Hematopoietic multipotent progenitor cell treated with erythropoietin and hydrocortisone succinate and interleukin-3 and kit ligand, for 4 days (in vitro differentiated cells): ENCODE results near the gene KRT86.
"Not testable (repeated sequence)": the region's sequence is repeated elsewhere in the genome, so short reads cannot be mapped to it uniquely, and the experiment has no call there.

ENCODE experiments used
- DNase-seq: peaks from one replicate; pipeline ENCODE4 v3.0.0-alpha.2; 2015

Gene KRT86

DNA sequence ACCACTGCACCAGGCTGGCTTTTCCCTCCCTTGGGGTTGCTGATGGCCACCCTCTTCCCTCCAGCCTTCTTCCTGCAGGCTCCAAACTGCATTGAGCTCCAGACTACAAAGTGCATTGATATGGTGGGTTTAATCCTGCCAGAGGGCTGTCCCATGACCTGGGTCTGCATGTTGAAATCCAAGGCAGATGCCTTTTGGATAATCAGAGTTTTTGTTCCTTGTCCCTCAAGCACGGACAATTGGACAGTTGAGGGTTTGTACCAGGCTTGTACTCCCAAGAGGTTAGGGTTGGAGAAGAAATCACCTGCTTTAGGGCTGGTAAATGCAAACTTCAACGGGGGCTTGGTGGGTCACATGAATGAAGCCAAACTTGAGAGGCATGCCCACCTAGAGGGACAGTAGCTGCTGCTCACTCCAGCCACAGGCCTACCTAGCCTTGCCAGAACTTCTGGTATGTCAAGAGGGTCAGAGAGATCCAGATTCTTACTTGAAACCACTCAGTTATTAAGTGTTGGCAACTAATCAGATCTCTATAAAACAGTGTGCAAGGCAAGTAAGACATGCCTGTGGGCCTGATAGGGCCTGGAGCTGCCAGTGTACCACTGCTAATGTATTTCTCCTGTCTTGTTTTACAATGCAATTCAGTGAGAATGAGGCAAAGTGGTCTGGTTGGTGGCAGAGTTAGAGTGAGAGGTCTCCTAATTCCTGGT lies 68.5 kb downstream of the KRT86 start:
- no peak for DNase-seq

DNA sequence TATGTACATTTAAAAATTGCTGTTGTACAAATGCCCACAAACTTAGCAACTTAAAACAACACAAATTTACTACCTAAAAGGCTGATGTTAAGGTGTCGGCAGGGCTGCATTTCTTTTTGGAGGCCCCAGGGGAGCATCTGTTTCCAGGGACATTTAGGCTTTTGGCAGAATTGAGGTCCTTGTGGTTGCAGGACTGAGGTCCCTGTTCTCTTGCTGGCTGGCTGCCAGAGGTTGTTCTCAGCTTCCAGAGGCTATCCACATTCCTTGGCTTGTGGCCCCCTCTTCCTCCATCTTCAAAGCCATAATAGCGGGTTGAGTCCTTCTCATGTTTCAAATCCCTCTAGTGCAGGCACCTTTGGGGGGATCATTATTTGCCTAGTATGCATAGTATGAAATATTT lies 69.1 kb downstream of the KRT86 start:
- no peak for DNase-seq

DNA sequence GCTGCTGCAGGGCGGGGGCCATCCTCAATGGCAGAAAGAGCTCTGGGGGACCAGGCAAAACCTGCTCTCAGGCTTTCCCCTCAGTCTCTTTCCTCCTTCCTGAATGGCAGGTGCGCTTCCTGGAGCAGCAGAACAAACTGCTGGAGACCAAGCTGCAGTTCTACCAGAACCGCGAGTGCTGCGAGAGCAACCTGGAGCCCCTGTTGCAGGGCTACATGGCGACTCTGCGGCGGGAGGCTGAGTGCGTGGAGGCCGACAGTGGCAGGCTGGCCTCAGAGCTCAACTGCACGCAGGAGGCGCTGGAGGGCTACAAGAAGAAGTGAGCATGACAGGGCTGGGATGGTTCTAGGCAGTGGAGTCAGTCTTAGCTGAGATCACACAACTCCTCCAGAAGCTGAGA lies 69.7 kb downstream of the KRT86 start:
- DNase-seq = no peak

DNA sequence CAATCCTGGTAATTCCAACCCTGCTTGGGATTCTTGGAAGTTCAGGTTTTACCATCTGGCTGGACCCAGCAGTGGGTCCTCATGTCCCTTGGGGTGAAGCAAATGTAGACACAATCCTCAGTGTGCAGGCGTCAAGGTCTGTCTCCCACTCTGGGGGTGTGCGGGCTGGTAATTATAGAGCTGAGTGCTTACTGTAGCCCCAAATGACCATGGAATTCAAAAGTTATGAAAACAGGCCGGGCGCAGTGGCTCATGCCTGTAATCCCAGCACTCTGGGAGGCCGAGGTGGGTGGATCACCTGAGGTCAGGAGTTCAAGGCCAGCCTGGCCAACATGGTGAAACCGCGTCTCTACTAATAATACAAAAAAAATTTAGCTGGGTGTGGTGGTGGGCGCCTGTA lies 70.6 kb downstream of the KRT86 start:
- DNase-seq = not testable (repeated sequence)

DNA sequence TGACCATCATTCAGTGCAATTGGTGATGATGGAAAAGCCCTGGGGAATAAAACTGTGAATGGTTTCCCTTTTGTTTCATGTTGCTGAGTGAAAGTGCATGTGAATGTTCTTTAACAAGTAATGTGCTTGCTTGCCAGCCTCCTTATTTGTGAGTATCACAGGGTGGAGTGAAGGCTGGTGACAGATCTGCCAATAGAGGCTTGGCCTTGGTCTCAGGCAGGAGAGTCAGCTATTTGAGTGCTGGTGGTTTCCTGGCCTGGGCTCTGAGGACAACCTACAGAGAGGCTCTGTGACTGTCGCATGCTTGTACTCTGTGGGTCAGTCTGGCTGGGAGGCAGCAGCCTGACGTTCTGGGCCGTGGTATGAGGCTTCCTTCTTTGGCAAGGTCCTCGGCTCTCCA lies 72.1 kb downstream of the KRT86 start:
- DNase-seq = no peak

DNA sequence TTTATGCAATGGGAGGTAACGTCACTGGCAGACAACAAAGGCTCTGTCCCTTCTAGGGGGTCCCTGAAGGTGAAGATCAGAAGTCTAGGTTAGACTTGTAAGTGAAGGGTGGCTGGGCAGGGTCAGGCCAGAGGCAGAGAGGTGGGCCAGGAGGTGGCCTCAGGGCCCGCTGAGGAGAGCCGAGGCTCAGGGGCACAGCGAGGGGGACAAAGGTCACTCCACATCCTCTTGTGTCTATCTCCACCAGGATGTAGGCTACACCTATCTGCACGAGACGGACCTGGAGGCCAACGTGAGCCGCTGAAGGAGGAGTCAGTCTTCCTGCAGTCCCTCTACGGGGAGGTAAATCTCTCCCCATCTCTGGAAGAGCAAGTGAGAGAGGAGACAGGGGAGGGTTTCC lies 72.6 kb downstream of the KRT86 start:
- DNase-seq = no peak

DNA sequence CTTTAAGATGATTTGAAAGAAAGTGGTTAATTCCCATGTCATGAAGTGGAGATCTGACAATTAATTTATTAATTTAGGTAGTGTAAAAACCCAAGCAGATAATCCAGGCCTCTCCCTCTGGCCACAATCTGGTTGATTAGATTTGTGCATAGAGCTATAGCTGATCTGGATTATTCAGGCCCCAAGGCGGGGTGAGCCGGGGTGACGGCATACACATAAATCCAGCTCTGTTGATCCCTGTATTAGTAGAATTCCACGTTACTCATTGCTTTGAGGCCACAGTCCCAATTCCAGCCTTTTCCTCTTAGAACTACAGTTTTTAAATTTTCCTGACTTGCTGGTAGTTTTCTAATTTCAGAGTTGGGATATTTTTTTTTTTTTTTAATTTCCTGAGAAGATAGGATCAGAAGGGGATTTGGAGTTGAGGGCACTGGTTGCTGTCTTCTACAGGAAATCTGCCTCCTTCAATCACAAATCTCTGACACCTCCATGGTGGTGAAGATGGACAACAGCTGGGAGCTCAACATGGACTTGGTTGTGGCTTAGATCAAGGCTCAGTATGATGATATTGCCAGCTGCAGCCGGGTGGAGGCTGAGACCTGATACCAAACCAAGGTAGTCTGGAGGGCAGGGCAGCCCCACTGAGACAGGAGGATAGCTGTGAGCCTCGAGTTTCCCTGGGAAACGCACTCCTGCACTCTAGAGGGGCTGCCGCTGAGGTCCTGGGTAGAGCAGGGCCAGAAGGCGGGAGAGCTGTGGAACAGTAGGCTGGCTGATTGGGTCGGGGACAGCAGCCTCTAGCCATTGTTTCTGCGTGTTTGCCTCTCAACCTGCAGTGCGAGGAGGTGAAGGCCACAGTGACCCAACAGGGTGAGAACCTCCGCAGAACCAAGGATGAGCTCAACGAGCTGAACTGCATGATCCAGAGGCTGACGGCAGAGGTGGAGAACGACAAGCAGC lies 73.4 kb downstream of the KRT86 start:
- no peak for DNase-seq

DNA sequence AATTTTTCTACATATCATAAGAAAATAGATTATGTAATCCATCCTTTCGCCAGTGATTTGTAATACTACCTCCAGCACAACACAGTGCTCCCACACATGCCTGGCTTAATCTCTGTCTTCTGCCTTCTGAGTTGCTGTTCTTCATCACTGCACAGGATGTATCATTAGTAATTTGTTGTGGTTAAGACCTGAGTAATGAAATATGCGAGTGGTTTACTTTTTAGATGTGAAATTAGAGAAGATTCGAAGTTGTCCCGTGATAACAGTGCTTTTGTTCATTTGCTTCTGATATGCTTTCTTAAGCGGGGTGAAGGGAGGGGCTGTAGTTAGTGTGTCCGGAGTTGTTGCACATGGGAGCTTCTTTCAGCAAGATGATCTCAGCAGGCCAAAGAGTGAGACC lies 74.8 kb downstream of the KRT86 start:
- DNase-seq = no peak

DNA sequence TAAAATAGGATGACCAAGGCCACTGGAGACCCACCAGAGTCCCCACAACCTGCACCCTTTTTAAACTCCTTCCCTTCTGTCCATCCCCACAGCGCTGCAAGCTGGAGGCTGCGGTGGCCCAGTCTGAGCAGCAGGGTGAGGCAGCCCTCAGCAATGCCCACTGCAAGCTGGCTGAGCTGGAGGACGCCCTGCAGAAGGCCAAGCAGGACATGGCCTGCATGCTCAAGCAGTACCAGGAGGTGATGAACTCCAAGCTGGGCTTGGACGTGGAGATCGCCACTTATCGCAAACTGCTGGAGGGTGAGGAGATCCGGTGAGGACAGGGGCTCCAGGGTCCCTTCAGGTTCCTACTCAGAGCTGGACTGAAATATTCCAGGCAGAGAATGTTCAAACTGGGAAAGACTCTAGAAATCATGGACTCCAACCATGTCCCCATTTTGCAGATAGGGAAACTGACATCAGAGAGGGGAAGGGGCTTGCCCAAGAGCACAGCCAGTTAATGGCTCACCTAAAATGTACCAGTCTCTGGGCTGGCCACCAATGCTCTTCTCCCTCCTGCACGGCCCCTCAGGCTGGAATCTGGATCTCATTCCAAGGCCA lies 75.7 kb downstream of the KRT86 start:
- DNase-seq = no peak

DNA sequence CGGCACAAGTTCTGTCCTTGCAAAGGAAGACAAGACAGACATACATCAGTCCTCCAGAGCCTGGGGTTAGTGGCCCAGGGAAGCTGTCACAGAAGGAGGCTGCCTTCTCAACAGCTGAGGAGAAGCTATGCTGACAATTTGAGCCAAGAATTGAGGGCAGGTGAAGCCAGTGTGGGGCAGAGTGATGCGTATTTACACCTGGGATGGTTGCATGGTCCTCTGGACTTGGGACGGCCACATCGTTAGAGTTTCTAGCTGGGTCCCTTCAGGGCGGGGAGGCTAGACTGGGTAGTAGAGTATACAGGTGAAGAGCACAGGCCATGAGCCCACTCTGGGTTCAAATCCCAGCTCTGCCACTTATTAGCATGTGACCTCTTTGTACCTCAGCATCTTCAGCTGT lies 76.3 kb downstream of the KRT86 start:
- no peak for DNase-seq

DNA sequence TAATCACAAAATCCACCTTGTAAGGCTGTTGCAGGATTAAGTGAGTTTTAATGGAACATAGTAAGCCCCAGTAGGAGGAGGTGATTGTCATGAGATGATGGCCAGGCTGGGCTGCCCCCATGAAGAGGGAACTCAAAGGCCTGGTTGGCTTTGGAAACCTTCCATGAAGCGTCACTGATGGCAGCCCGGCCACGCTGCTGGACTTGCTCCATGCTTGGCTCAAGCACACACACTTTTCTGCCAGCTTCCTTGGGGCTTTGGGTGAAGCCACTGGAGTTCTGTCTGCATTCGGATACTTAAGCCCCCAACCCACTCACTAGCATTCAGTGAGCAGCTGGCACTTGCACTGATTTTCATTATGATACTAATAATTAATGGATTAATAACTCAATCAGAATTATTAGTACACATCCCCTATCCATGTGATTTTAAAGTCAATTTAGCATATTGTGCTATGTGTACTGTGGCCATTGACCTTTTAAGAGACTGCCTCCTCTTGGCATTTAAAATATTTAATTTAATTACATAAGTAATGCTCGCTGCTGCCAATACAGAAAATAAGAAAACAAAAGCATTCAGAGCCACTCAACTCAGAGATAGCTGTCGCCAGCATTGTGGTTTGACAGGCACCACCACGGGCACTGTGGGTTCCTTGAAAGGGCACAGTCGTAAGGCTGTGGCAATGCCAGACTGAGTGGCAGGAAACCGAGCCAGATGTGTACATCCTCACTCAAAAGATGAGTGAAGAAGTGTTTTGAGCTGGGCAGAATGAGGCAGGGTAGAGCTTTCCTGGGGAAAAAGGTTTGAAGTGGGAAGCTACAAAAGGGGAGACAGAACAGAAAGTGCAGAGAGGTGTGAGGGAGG lies 77.0 kb downstream of the KRT86 start:
- DNase-seq = peak; percentile 69

DNA sequence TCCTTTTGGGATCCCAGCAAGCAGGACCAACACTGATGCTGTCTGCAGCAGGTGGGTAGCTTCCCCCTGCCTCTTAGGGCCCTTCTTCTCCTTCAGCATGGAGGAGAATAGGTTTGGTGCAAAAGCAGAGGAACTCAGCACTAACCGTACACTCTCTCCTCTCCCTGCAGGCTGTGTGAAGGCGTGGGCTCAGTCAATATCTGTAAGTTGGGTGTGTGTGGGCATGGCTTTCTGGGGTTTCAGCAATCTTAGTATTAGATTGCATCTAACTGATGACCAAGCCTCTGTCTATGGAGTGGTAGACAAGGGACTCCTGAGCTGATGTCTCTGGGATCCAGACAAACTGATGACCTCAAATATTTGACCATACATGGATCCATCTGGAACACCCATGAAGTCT lies 78.5 kb downstream of the KRT86 start:
- no peak for DNase-seq

DNA sequence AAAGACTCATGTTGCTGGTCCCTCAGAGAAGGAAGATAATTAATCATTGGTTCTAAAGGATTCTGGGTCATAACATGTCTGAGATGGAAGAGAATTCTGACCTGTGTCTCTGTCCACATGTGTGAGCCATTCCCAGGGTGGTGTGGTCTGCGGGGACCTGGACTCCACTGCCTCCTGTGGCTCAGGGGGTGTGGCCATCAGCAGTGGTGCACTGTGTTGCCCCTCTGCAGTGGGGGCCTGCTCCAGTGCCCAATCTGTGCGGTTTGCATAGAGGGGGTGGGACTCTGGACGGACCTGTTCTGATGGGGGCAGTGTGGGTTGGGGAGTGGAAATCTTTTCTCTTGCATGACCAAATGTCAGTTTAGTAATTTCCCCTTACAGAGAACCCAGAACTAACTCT lies 79.3 kb downstream of the KRT86 start:
- no peak for DNase-seq

DNA sequence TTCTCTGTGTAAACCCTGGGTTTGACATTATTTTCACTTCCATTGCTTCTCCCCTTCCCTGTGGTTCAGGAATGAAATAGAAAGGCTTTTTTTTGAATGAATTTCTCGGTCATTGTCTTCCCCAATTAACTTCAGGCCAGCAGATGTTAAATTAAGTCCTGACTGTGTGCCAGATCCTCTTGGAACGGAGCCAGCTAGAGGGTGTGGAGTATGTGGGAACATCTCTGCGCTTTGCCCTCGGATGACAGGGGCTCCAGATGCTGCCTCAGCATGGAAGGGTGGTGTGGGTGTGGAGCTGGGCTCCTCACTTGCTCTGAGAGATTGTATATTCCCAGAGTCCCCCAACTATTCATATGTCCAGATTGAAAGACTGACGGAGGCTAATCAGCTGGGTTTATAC lies 79.8 kb downstream of the KRT86 start:
- no peak for DNase-seq

DNA sequence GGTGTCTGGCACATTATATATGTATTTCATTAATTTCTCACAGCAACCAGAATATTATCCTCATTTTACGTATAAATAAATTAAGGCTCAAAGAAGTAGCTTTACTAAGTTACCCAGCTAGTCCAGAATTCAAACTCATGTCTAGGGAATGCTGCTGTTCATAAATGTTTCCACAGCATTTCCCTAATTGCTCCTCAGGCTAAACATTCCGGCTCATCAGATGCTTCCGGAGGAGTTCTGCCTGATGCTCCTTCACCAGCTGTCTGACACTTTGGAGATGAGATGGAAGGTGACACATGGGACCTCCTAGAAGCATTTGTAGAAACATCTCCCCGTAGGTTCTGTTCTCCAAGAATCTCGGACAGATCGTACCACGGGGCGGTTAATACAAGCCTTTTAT lies 80.7 kb downstream of the KRT86 start:
- no peak for DNase-seq

DNA sequence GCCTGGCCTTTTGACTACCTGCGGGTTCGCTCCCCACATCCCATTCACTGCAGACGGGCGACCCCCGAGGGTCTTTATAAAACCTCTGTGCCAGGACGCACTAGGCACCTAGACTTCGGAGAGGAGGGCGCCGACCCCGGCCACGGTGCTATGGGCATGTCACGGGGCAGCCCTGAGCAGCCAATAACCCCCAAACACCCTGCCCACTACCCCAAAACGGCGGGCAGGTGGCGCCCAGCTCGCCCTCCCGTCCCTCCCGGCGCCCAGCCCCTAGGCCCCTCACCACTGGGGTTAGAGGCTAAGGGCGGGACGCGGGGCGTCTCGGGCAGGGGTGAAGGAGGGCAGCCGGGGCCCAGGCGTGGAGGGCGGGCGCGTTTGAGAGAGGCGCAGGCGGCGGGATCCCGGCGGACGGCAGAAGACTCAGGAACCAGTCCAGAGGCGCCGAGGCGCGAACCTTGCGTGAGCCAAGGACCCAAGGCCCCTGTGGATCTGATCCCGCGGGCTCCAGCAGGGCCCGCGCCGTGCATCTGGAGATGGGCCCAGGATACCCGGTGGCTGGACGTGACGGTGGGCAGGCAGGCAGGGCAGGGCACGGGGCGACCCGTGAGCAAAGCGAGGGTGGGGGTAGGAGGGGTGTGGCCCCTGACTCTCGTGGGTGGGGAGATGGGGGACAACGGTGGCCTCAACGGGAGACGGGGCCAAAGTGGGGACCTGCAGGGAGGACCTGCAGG lies 81.8 kb downstream of the KRT86 start:
- DNase-seq = no peak

DNA sequence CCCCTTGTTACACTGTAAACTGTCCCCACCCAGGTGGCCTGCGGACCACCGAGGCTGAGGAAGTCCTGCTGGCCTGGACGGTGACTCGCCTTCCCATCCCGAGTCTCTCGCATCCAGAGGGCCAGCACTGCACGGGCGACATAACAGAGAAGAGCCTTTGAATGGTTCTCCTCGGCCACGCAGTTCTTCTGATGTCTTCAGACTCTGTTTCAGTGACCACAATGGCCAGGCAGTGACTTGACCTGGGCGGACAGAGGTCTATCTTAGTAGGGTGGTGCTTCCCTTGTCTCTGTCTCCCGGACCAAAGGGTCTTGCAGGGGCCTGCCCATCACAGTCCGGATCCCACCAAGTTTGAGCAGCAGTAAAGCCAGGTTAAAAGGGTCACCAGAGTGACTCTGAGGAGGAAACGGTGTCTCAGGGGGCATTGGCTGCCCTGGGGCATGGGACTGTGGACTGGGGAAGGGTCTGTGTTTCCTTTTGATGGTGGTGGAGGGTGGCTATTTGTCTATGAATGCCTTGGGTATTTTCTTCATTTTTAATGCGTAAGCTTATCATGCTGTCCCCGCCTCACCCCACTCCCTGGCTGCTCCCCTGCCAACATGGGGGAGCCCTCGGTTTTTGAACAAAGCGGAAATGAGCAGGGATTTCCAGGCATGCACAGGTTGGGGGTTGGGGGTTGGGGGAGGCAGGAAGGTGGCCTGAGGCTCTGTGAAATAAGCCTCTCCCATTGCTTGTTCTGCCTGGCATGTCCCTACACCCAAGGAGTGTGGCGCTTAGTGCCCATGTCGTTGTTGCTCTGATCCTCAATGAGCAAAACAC lies 82.5 kb downstream of the KRT86 start:
- DNase-seq = no peak
